IPS DF 4.7 (cell line): Measurements from ENCODE around the gene FGF22.
"Not testable (repeated sequence)": the region's sequence is repeated elsewhere in the genome, so short reads cannot be mapped to it uniquely, and the experiment has no call there.

Experiments used
- DNase-seq: peaks from one replicate; pipeline ENCODE4 v3.0.0-alpha.2; 2013; ENCODE audit warnings: low spot score; ENCODE audit errors: extremely low read depth

FGF22 gene

DNA sequence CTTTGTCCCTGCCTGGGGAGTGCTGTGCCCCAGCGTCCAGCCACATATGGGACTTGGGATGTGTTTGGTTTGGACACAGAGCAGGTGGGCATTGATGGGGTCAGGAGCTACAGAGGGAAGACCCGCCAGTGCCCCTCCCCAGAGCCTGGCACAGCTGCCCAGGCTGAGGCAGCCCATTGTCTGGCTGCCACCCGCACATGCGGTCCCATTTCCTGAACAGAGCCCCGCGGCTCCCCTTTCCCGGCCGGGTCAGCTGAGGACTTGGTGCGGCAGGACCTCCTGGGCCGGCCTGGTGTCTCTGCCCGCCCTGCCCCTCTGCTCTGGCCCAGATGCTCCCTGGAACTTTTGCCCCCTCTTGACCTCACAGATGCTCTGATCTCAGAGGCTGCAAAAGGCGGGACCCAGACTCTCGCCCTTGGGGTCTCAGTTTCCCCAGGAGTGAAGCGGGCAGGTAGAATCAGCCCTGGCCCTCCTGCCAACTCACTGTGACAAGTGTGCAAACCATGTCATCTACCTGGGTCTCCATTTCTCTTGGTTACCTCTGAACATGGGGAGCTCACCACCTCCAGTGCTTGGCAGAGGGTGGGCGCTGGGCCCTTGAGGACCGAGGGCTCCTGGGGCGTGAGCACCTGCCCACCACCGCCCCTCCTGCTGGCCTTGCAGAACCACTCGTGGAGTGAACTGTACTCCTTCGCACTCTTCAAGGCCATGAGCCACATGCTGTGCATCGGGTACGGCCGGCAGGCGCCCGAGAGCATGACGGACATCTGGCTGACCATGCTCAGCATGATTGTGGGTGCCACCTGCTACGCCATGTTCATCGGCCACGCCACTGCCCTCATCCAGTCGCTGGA, 32.2 kb upstream of the FGF22 start:
- DNase-seq, result no peak

DNA sequence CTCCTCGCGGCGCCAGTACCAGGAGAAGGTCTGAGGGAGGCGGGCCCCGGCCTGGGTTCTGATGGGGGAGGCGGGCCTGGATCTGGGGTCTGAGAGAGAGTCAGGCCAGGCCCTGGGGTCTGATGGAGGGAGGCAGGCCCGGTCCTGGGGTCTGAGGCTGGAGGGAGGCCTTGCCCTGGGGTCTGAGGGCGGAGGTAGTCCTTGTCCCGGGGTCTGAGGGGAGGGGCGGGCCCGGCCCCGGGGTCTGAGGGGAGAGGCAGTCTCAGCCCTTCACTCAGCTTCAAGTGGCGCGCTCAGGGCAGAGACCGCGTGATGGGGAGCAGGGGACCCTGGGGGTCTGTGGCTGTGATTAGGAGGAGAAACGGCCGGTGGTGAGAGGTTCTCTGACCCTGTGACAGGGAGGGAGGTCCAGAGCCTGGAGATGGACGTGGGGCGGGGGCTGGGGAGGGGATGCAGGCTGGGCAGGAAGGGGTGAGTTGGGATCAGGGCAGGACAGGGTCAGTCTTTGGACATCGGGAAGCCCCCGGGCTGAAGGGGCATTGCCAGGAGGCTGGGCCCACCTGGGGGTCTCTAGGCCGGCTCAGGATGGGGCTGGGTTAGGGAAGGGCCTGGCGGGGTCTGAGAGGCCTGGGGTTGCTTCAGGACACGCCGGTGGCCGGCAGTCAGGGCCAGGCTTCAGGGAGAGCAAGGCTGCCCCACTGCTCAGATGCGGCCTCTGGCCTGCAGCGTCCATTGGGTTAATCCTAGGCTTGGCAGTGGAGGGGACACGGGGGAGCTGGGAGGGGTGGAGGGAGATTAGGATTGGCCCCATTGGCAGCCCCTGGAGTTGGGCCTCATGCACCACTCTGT, 31.3 kb upstream of the FGF22 start:
- no peak for DNase-seq

DNA sequence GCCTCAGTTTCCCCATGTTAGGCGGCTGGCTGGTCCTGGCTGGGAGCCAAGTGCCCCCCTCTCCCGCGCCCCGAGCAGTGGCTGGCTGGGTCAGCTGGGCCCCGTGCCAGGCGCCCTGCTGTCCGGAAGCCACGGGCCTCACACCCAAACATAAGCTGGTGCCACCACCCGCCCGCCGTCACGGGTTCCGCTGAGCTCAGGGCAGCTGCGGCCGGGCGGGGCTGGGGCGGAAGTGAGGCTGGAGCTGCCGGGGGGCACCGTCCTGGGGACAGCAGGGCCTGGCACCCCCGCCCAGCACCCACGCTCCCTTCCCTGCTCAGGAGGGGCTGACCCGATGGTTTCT, 30.7 kb upstream of the FGF22 start:
- no peak for DNase-seq

DNA sequence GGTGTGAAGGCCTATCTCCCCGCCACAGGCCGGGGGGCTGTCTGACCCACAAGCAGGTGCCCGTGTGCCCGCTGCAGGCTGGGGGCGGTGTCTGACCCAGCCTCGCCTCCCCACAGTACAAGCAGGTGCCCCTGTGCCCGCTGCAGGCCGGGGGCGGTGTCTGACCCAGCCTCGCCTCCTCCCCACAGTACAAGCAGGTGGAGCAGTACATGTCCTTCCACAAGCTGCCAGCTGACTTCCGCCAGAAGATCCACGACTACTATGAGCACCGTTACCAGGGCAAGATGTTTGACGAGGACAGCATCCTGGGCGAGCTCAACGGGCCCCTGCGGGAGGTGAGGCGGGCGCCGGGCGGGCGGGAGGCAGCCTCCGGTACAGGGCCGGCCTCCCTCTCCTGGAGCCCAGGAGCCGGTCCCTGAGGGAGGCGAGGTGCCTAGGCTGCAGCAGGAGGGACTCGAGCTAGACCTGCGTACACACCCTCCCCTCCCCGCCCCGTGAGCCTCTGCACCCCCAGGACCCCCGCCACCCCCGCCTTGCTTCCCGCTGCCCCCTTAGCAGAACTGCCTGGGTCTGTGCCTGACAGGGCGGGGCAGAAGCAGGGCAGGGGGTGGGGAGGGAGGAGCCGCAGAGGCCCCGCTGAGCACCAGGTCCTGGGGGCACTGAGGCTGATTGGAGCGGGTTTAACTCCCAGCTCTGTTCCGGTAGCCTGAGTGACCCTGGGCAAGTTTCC, 29.4 kb upstream of the FGF22 start:
- no peak for DNase-seq

DNA sequence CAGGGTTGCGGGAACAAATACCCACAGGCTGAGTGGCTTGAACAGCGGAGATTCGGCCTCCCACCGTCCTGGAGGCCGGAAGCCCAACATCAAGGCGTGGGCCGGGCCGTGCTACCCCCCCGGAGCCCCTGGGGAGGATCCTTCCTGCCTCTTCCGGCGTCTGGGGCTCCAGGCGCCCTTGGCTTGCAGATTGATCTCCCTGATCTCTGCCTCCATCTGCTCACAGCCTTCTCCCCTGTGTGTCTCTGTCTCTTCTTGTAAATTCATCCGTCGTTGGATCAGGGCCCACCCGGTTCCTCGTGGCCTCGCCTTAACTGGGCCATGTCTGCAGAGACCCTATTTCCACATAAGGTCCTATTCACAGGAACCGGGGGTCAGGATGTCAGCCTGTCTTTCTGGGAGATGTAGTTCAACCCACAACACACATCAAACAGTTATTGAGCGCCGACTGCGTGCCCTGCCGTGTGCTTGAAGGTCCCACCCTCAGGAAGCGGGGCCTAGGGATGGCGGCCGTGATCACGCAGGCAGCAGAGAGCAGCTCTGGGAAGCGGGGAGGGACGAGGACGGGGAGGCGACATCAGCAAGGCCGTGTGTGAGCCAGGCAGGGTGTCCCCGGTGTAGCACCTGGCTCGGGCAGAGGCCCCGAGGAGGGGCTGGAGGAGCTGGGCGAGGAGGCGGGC, 28.7 kb upstream of the FGF22 start:
- DNase-seq, result no peak

DNA sequence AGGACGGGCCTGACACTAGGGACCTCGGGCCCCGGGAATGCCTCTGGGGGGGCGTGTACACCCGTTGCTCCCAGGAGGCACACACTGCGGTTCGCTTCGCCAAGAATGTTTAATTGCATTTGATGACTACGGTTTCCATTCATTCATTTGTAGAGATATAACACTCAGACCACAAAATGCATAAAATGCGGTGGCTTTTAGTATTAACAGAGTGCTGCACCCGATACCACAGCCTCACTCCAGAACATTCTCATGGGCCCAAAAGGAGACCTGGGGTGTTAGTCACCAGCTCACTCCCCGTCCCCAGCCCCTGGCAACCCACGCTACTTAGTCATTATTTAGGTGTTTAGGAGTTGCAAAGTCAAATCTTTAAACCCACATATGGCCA, 28.2 kb upstream of the FGF22 start:
- DNase-seq, result no peak

DNA sequence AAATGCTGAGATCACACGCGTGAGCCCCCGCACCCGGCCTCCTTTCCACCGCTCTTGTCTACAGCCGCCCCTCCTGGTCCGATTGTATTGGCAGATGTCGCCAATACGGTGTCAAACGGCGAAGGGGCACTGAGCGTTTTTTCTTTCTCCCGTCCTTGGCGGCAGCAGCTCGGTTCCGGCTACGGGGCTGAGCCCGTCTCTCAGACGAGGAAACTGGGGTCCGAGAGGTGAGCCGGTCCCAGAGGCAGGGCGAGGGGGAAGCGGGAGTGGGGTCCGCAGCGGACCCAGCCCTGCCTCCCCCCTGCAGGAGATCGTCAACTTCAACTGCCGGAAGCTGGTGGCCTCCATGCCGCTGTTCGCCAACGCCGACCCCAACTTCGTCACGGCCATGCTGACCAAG, 26.7 kb upstream of the FGF22 start:
- DNase-seq, result no peak

DNA sequence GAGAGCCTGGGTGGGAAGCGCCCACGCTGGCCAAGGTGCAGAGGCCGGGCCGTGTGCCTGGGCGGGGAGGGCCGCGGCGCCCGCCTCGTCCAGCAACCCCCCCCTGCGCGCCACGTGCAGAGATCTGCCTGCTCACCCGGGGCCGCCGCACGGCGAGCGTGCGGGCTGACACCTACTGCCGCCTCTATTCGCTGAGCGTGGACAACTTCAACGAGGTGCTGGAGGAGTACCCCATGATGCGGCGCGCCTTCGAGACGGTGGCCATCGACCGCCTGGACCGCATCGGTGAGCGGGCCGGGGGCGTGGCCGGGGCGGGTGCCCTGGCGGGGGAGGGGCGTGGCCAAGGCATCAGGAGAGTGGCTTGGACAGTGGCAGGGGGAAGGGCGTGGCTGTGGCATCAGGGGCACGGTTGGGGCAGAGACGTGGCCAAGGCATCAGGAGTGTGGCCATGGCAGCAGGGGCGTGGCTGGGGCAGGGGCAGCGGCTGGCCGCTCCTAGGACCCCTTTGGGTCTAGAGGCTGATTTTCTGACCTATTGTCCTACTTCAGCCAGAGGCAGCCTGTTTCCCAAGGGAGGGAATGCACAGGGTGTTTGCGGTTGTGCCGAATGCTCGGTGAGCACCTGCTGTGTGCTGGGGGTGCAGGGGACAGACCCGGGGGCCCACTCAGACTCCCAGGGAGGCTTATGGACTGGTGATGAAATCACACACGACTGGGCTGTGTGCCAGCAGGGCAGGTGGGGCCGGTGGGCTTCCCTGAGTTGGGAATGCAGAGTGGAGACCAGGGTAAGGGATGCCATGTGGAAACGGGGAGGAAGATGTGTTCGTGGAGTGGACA, 25.7 kb upstream of the FGF22 start:
- no peak for DNase-seq

DNA sequence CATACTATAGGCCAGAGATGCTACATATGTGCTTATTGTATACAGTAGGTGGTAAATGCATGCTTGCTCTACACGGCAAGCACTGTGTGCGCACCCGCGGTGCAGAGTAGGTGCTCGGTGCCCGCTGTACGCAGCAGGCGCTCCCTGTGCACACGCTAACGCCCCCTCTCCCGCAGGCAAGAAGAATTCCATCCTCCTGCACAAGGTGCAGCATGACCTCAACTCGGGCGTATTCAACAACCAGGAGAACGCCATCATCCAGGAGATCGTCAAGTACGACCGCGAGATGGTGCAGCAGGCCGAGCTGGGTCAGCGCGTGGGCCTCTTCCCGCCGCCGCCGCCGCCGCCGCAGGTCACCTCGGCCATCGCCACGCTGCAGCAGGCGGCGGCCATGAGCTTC, 24.1 kb upstream of the FGF22 start:
- DNase-seq, result no peak

DNA sequence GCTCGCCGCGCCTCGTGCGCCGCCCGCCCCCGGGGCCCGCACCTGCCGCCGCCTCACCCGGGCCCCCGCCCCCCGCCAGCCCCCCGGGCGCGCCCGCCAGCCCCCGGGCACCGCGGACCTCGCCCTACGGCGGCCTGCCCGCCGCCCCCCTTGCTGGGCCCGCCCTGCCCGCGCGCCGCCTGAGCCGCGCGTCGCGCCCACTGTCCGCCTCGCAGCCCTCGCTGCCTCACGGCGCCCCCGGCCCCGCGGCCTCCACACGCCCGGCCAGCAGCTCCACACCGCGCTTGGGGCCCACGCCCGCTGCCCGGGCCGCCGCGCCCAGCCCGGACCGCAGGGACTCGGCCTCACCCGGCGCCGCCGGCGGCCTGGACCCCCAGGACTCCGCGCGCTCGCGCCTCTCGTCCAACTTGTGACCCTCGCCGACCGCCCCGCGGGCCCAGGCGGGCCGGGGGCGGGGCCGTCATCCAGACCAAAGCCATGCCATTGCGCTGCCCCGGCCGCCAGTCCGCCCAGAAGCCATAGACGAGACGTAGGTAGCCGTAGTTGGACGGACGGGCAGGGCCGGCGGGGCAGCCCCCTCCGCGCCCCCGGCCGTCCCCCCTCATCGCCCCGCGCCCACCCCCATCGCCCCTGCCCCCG, 23.5 kb upstream of the FGF22 start:
- DNase-seq, result no peak

DNA sequence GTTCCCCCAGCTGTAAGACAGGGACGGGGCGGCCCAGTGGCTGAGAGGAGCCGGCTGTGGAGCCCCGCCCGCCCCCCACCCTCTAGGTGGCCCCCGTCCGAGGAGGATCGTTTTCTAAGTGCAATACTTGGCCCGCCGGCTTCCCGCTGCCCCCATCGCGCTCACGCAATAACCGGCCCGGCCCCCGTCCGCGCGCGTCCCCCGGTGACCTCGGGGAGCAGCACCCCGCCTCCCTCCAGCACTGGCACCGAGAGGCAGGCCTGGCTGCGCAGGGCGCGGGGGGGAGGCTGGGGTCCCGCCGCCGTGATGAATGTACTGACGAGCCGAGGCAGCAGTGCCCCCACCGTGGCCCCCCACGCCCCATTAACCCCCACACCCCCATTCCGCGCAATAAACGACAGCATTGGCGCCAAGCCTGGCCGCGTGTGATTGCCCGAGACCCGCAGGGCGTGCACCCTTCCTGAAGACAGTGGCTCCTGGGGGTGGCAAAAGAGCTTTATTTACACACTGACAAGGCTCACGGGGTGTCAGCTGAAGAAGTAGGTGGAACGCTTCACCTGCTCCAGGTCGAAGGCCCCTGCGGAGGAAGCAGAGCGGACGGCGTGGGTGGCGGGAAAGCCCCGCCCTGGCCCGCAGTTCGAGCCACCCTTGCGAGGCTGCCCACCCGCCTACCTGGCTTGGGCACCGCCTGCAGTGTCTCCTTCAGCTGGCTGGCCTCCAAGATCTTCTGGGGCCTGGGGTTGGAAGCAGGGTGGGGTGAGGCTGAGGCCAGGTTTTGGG, 22.7 kb upstream of the FGF22 start:
- DNase-seq, result no peak

DNA sequence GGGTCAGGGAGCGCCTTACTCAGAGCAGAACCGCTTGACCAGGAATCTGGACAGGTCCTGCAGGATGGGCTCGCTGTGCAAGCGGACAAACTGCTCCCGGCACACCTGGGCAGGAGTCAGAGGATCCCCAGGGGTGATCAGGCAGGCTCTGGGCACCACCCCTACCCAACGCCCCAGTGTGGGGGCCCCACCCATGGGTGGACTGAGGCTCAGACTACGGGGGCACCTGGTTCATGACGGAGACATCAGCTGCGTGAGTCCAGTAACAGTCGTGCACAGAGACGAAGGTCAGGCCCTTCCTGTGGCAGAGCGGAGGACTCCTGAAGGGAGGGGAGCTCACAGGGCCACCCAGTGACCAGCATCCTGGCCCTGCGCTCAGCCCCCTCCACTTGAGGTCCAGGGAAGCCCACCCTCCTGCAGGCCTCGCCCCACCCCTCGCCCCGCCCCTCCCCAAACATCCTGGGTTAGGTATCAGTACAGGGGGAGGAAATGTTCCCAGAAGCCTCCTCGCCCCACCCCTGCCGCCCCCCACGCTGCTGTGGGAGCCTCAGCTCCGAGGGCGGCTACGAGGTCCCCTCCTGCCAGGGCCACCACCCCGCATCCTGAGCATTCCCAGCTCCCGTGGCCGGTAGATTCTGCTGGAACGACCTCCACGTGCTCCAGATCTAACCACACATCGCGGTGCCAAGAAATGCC, 22.0 kb upstream of the FGF22 start:
- no peak for DNase-seq

DNA sequence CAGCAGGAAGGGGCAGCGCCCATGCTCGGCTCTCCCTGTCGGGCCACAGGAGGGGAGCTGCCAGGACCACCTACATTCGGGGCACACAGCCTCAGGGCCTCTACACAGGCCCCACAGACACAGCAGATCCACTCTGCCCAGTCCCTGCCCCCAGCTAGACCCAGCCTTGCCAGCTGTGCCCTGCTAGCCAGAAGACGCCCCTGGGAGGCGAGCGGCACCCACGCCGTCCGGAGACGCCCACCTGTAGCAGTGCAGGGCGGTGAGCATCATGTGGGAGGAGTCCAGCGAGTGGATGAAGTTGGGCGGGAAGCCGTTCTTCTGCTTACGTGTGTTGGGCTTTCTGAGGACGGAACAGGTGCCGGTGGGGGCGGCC, 21.4 kb upstream of the FGF22 start:
- no peak for DNase-seq

DNA sequence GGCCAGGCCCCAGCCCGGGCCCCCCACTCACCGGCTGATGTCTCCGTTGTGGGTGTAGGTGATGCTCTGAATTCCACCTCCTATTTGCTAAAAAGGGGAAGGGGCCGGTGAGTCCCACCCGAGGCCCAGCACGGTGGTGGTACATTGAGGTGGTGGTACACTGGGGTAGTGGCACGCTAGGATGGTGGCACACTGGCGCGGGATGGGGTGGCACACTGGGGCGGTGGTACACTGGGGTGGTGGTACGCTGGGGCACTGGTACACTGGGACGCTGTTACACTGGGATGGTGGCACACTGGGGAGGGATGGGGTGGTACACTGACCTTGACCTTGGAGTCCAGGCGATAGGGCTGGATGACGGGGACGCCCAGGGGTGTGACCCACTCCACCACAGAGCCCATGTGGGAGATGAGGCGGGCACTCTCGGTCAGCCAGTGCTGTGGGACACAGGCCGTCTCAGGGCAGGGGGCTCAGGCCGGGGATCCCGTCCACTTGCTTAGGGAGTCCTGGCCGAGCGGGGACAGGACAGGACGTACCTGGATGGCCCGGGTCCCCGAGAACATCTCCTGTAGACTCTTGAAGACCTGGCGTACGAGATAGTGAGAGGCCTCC, 20.9 kb upstream of the FGF22 start:
- DNase-seq, result no peak

DNA sequence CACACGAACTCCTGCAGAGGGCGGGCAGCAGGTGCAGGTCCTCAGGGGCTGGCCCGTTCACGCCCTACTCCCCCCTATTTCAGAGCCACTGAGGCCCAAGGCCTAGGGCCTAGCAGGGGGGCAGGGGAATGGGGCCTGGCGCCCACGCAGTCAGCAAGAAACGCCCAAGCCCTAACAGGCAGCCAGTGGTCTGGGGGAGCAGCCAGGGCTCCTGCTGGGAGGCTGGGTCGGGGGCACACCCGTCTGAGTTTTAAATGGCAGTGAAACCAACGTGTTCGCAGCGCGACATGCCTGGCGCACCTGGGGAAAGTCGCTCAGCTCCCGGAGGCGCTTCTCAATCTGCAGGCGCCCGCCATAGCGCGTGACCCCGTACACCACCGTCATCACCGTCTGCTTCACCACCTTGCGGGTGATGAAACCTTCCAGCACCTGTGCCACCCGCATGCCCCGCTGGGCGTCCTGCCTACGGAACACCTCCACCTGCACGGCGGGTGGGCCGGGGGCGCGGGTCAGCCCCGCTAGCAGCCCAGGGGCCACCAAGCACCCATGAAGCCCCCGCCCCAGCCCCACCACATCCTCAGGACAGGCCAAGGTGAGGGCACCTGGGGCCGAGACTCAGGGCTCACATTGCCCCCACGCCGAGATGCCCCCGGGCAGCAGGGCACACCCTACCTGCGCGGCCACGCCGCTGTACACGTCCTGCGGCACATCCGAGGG, 20.2 kb upstream of the FGF22 start:
- DNase-seq, result no peak

DNA sequence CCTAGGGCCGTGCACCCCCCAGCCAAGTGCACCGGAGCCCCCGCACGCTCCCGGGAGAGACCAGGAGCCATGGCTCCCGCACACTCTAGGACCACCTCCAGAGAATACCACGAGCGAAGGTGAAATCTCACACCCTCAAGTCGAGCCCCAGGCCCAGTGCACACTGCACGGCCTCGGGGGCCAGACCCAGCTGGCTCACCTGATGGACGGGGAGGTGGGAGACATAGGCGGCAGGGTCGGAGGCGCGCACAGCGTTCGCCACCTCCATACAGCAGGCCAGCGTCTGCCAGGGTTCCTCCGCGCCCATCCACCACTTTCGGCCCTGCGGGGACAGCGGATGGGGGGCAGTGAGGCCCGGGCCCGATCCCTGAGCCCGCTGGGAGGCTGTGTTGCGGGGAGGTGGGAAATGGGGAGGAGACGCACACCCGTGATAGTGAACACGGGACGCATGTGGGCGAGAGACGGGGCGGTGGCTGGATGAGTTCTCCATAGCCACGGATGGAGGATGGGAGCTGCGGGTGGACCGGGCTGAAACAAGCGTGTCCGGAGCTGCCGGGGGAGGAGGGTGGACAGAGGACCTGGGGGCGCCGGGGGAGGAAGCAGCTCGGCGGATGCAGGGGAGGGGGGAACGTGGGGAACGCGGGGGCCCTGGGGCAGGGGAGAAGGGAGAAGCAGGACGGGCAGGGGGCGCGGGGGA, 19.4 kb upstream of the FGF22 start:
- DNase-seq, result no peak

DNA sequence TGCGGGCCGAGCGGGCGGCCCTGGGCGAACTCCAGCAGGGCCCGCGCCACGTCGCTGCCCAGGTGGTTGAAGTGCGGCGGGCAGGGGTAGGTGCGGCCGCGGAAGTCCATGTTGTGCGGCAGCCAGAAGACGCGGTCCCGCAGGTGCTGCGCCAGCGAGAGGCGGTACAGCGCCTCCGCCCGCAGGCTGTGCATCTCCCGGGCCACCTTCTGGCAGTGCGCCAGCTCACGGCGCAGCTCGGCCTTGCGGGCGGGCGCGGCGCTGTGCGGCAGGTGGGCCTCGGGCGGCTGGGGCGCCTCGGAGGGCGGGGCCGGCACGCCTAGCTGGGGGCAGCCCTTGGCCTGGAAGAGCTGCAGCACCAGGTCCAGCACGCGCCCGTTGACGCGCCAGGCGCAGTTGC, 18.5 kb upstream of the FGF22 start:
- DNase-seq, result not testable (repeated sequence)
